Heart right ventricle (tissue), 16 donors: ENCODE measurements around the gene LRP1B. TPM values are rescaled to one million over a fixed set of nuclear protein-coding genes. Genes with fewer than 3 reads are reported as not detected.

Experiments used
- ATAC-seq, 8 donors: fragments of 200-7000 bp; cut with Tn5 transposase; one replicate each; pipeline ENCODE4 v1.9.1; 2020; ENCODE audit warnings: mild to moderate bottlenecking in 8 of 8, moderate library complexity in 8 of 8, moderate number of reproducible peaks in 1 of 8
- DNase-seq, 2 donors: peaks; one replicate each; pipeline ENCODE4 v3.0.0-alpha.2; 2020
- H3K27ac ChIP-seq, 10 donors: fragments of 200-600 bp; sonication (generic) in 2 of 10; one replicate each; pipeline versions ENCODE4 v1.5.0 to v1.8.0; 2020 to 2022; ENCODE audit warnings: mild to moderate bottlenecking in 3 of 10
- H3K27me3 ChIP-seq, 7 donors: fragments of 200-600 bp; one replicate each; pipeline ENCODE4 v1.8.0; 2021 to 2022; ENCODE audit warnings: mild to moderate bottlenecking in 2 of 7
- H3K36me3 ChIP-seq, 9 donors: fragments of 200-600 bp; sonication (generic) in 1 of 9; one replicate each; pipeline versions ENCODE4 v1.5.0 to v1.8.0; 2020 to 2022; ENCODE audit warnings: mild to moderate bottlenecking in 2 of 9
- H3K4me1 ChIP-seq, 9 donors: fragments of 200-600 bp; sonication (generic) in 1 of 9; one replicate each; pipeline versions ENCODE4 v1.5.0 to v1.8.0; 2020 to 2022; ENCODE audit warnings: mild to moderate bottlenecking in 4 of 9
- H3K4me3 ChIP-seq, 10 donors: fragments of 200-600 bp; sonication (generic) in 2 of 10; one replicate each; pipeline versions ENCODE4 v1.5.0 to v1.8.0; 2020 to 2022; ENCODE audit warnings: mild to moderate bottlenecking in 7 of 10, moderate library complexity in 2 of 10
- H3K9me3 ChIP-seq, 11 donors: fragments of 200-600 bp in 10 of 11; sonication (generic) in 2 of 11; one replicate each; pipeline versions ENCODE4 v1.5.0 to v1.8.0; 2013 to 2022; ENCODE audit warnings: mild to moderate bottlenecking in 2 of 11, control low read depth in 1 of 11, moderate library complexity in 1 of 11
- WGBS, 2 donors: extraction: QIAGEN DNeasy Blood & Tissue Kit; methylation state at CpG; one replicate each; pipeline ENCODE4 v1.1.7; 2013; ENCODE audit warnings: inconsistent platforms in 1 of 2; 5-methylcytosine and 5-hydroxymethylcytosine counted together
- intact Hi-C, 10 donors: fragments of 100-400 bp; cut with DNase I; formaldehyde crosslinking; loops; one replicate each; pipeline versions ENCODE4 v1.11.1 to v1.14.2; 2022
- polyA plus RNA-seq, 2 donors: library from polyadenylated mRNA; stranded (reverse); fragments of 200-250 nt; gene quantifications; one replicate each; pipeline ENCODE4 v1.2.3, GENCODE V29; 2013
- total RNA-seq, 10 donors: library from RNA; stranded (reverse); fragmentation: NEBNext Ultra II Directional in 3 of 10; extraction: Animal tissue kit (Norgen Biotek cat#: 25700) in 3 of 10; gene quantifications; one replicate each; pipeline versions ENCODE4 v1.2.1 to v1.2.4, GENCODE V29; 2021 to 2023
- TF ChIP-seq, protein P1 (sequence below), 9 donors: fragments of 200-600 bp; sonication (generic) in 2 of 9; IDR thresholded peaks; one replicate each; pipeline versions ENCODE4 v1.5.0 to v1.8.0; 2021 to 2022; ENCODE audit warnings: antibody characterized with exemption in 9 of 9, mild to moderate bottlenecking in 5 of 9, moderate library complexity in 1 of 9
- donor health status: Arrhythmogenic right ventricular cardiomyopathy.
- donor health status: ischemic (EF 13 %, LVEDD 7.1; RV severe dilation, severe dysfunction).
- donor health status: healthy with polysubstance abuse.
- donor health status: DM: no; HTN: yes; CAD: no.
- donor health status: DM: no; HTN: no; CAD: no.
- donor health status: ischemic (EF 25% LVEDD 6.9; RV normal size, moderate dysfunction).
- donor health status: ischemic (EF 25% LVEDD 5.7; RV mildly dilated, moderate dysfunction).
- donor health status: healthy.
- donor health status: DM: yes; HTN: yes; CAD: no.
- donor health status: Ischemic cardiomyopathy.
- donor health status: ischemic (EF 35%, LVEDD 5.7; RV mildly dilated, moderate dysfunction).
- donor health status: nonischemic (EF 11% LVEDD 7.7; RV severe dilation, severe dysfunction).
- donor health status: DM: yes; HTN: yes; CAD: no.
- donor health status: PGD.
- donor health status: ischemic (EF 29% LVEDD 5.4; RV normal size, mild dysfunction).
- donor health status: nonischemic (EF 23%, LVEDD 6.1; RV moderate dilation, normal function).

Gene LRP1B
- total and polyA plus RNA-seq, 12 donors = 0.02 to 0.27 (median 0.14) TPM; not detected in 1

DNA sequence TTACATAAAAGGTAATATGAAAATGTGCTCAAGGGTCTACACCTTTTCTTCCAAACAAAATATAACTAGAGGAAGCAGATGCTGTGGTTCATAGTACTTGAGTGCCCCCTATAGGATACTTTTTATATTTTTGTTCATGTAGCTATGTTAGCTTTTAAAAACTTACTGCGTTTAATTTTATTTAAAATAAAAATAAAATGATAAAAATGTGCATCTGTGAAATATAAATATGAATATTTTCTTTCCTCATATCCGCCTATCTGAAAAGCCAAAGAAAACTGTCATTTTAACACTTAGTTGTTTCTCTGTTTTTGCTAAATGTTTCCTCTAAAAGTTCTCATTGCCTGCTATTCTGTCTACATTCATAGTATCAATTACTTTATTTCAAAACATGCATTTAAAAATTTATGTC is 9.6 kb upstream of the LRP1B start:
- H3K9me3 ChIP-seq = no peaks in the 10 kb centered on the region
- H3K4me1 ChIP-seq = no peaks in the 10 kb centered on the region
- DNase-seq = no peak
- TF ChIP-seq, protein P1, sequence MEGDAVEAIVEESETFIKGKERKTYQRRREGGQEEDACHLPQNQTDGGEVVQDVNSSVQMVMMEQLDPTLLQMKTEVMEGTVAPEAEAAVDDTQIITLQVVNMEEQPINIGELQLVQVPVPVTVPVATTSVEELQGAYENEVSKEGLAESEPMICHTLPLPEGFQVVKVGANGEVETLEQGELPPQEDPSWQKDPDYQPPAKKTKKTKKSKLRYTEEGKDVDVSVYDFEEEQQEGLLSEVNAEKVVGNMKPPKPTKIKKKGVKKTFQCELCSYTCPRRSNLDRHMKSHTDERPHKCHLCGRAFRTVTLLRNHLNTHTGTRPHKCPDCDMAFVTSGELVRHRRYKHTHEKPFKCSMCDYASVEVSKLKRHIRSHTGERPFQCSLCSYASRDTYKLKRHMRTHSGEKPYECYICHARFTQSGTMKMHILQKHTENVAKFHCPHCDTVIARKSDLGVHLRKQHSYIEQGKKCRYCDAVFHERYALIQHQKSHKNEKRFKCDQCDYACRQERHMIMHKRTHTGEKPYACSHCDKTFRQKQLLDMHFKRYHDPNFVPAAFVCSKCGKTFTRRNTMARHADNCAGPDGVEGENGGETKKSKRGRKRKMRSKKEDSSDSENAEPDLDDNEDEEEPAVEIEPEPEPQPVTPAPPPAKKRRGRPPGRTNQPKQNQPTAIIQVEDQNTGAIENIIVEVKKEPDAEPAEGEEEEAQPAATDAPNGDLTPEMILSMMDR (IDR thresholded peaks at IDR 0.05) = peak; percentile 18 to 70 (median 60)
- ATAC-seq = no peak
- H3K4me3 ChIP-seq = no peak overlapping the region
- intact Hi-C loops = no loop called here
- WGBS, 2 donors = 3 to 8% methylated on average over 2 of the region's 2 CpGs
- peaks cover 0 to 30% (median 0%) of the 10 kb centered on the region in 7 donors for H3K27me3 ChIP-seq
- H3K27ac ChIP-seq = no peak overlapping the region
- no peaks in the 10 kb centered on the region for H3K36me3 ChIP-seq

DNA sequence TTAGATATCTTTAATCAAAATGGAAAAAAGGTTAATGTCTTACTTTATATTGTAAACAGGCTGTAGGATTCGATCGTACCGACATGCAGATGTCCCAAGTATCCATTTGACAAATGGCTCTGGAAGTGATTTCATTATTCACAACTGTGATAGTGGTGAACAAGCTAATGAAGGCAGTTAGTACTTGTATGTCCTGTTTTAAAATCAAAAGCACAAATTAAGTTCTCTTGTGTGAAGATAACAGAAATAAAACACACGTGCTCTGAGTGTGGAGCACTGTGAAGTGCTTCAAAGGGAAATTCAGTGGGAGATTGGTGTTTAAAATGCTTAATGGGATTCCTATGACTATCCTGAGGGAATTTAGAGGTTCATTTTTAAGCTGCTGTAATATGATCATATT is 8.6 kb upstream of the LRP1B start:
- ATAC-seq (no peak), DNase-seq (no peak)
- TF ChIP-seq, protein P1 (IDR thresholded peaks at IDR 0.05) = no peak
- Histone ChIP-seq H3K27ac (no peak overlapping the region), H3K4me1 (no peaks in the 10 kb centered on the region), H3K27me3 (peaks cover 0 to 31% (median 0%) of the 10 kb centered on the region in 7 donors), H3K9me3 (no peaks in the 10 kb centered on the region), H3K4me3 (no peak overlapping the region), H3K36me3 (no peaks in the 10 kb centered on the region)
- WGBS, 2 donors = 52% methylated on average over 4 of the region's 4 CpGs
- intact Hi-C loops = no loop called here

DNA sequence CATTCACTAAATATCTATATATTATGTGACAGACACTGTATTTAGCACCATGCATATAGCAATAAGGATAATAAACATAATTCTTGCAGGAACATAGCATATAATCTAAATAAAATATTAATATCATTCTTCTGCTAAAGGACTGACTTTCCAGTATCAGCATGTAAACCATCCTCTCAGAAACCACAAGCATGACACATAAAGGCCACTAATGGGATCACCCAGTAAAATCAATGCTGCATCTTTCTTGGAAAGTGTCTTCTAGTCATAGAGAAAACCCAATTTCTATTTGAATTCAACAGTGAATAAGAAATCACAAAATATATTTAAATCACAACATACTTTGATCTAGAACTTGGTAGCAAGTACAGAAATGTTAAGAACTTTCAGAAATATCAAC is 5.8 kb upstream of the LRP1B start:
- DNase-seq (no peak), ATAC-seq (no peak)
- H3K27me3 ChIP-seq = peaks cover 0 to 59% (median 16%) of the 10 kb centered on the region in 7 donors
- H3K27ac ChIP-seq = no peak overlapping the region
- intact Hi-C loops = no loop called here
- no peaks in the 10 kb centered on the region for H3K9me3 ChIP-seq
- H3K4me3 ChIP-seq = no peak overlapping the region
- H3K36me3 ChIP-seq = no peaks in the 10 kb centered on the region
- TF ChIP-seq, protein P1 (IDR thresholded peaks at IDR 0.05) = no peak
- peaks cover 0 to 2% (median 0%) of the 10 kb centered on the region in 9 donors for H3K4me1 ChIP-seq

DNA sequence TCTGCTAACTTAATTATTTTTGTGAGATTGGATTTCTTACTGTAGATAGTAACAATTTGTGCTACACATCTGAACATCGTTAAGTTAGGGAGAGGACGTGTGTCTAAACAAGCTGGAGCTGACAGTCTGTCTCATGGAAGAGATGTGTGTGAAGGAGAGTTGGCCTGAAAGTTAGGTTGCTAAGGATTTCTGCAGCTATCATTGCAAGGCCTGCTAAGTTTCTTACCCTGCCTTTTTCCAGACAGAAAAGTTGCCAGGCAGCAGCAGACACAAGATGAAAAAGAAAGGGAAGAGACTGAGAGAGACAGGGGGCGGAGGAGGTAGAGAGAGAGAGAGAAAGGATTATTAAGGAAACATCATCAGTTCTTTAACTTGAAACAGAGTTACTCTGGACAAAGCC is 4.1 kb upstream of the LRP1B start:
- no peak overlapping the region for H3K4me3 ChIP-seq
- H3K9me3 ChIP-seq = no peaks in the 10 kb centered on the region
- DNase-seq = no peak
- H3K4me1 ChIP-seq = peaks cover 0 to 19% (median 13%) of the 10 kb centered on the region in 9 donors
- no peak for ATAC-seq
- no peaks in the 10 kb centered on the region for H3K36me3 ChIP-seq
- WGBS, 2 donors = 69 to 75% methylated on average over 3 of the region's 3 CpGs
- no peak overlapping the region for H3K27ac ChIP-seq
- TF ChIP-seq, protein P1 (IDR thresholded peaks at IDR 0.05) = no peak
- peaks cover 0 to 68% (median 31%) of the 10 kb centered on the region in 7 donors for H3K27me3 ChIP-seq
- intact Hi-C loops = no loop called here
